K562 (cell line): ENCODE measurements around the gene CYP24A1. TPM values are rescaled to one million over a fixed set of nuclear protein-coding genes. Genes with fewer than 3 reads are reported as not detected.
A peak's percentile ranks its signal among the peaks of the same experiment; 100 is the strongest.

ENCODE experiments used
- ATF1 ChIP-seq, 2 experiments: fragments of 450-650 bp in 1 of 2; IDR thresholded peaks; 2 replicates each; pipeline ENCODE4 v1.6.1; 2016; ENCODE audit warnings: missing compliant biosample characterization in 1 of 2, missing genetic modification characterization in 1 of 2
- CAMTA2 ChIP-seq: fragments of 250-450 bp; sonication (Bioruptor Pico); conservative IDR thresholded peaks from 2 replicates; pipeline ENCODE4 v1.5.1; 2022
- DIDO1 ChIP-seq: fragments of 450-650 bp; IDR thresholded peaks from 2 replicates; pipeline ENCODE4 v1.6.1; 2016; ENCODE audit warnings: low read depth, missing biosample characterization, missing genetic modification characterization
- E4F1 ChIP-seq: fragments of 250-450 bp; sonication (Bioruptor Pico); IDR thresholded peaks from 2 replicates; pipeline ENCODE4 v1.5.0; 2021; ENCODE audit warnings: mild to moderate bottlenecking, borderline replicate concordance
- ELF4 ChIP-seq: fragments of 450-650 bp; formaldehyde crosslinking; IDR thresholded peaks from 2 replicates; pipeline ENCODE4 v1.4.0; 2022; ENCODE audit warnings: missing genetic modification characterization
- GABPA ChIP-seq: fragments of 200-800 bp; sonication (Bioruptor generic); conservative IDR thresholded peaks from 2 replicates; pipeline ENCODE4 v1.6.1; 2016; ENCODE audit warnings: low read depth, missing genetic modification characterization, missing compliant biosample characterization
- L3MBTL2 ChIP-seq: fragments of 450-650 bp; IDR thresholded peaks from 2 replicates; pipeline ENCODE4 v1.6.1; 2016; ENCODE audit warnings: mild to moderate bottlenecking, moderate library complexity
- MGA ChIP-seq: fragments of 450-650 bp; IDR thresholded peaks from 2 replicates; pipeline ENCODE4 v1.6.1; 2016; ENCODE audit warnings: mild to moderate bottlenecking, moderate library complexity
- NRF1 ChIP-seq, 2 experiments: fragments of 450-650 bp; IDR thresholded peaks in 1 of 2; conservative IDR thresholded peaks in 1 of 2; 2 replicates each; pipeline ENCODE4 v1.6.1; 2014; ENCODE audit warnings: mild to moderate bottlenecking in 2 of 2
- POLR3A ChIP-seq: IDR thresholded peaks from 2 replicates; pipeline ENCODE4 v1.6.1; 2011; ENCODE audit warnings: borderline replicate concordance, mild to moderate bottlenecking, moderate library complexity; ENCODE audit not compliant: insufficient read length, insufficient read depth; ENCODE audit errors: extremely low read depth
- TAF7 ChIP-seq: fragments of 450-650 bp; IDR thresholded peaks from 2 replicates; pipeline ENCODE4 v1.6.1; 2016; ENCODE audit warnings: missing genetic modification characterization, missing compliant biosample characterization
- TAL1 ChIP-seq: fragments of 450-650 bp; IDR thresholded peaks from 2 replicates; pipeline ENCODE4 v1.6.1; 2016; ENCODE audit warnings: mild to moderate bottlenecking
- ZNF212 ChIP-seq: fragments of 450-650 bp; formaldehyde crosslinking; IDR thresholded peaks from 2 replicates; pipeline ENCODE4 v1.4.0; 2020; ENCODE audit warnings: mild to moderate bottlenecking
- polyA plus RNA-seq, 8 experiments: library from polyadenylated mRNA; depleted of rRNA in 4 of 8; stranded (reverse) in 5 of 8; unstranded in 3 of 8; fragments of >200 nt; fragmentation: Nextera tagmentation in 2 of 8; fragmentation: Illumina TruSeq in 1 of 8; extraction: Ambion mirVana in 2 of 8; extraction: Trizol in 1 of 8; gene quantifications; 2 replicates each; pipeline versions ENCODE4 v1.2.1 to v1.2.3, GENCODE V29; 2011 to 2014; ENCODE audit warnings: inconsistent platforms in 1 of 8, missing spikeins in 1 of 8
- total RNA-seq, 7 experiments: library from RNA; depleted of rRNA in 6 of 7; stranded (reverse); fragments of >200 nt in 6 of 7; fragmentation: Illumina TruSeq in 2 of 7; extraction: Trizol in 2 of 7; gene quantifications; 2 replicates each; pipeline versions ENCODE4 v1.2.1 to v1.2.3, GENCODE V29; 2011 to 2021; ENCODE audit warnings: low replicate concordance in 1 of 7

Gene CYP24A1
- total and polyA plus RNA-seq, 9 of the 15 experiments (the other 6 are each of a cell fraction or from before 2014, with no cell fraction given), result 0.04 TPM; not detected in 8

- 0 out of 2 replicates have a peak, but pooled peaks have one; percentile 10 for TF ChIP-seq ELF4 (CRISPR knock-in tag)
- no peak for TF ChIP-seq POLR3A
- TF ChIP-seq MGA, result no peak
- TF ChIP-seq GABPA (tag), result no peak; the same call in 1 of the 2 replicates
- no peak for TF ChIP-seq TAL1
- TF ChIP-seq NRF1 (conservative IDR thresholded peaks at IDR 0.05 in 1 of 2, IDR thresholded peaks at IDR 0.05 in 1 of 2), result peak in 1 of 2 experiments; percentile 22; a peak in 1 of 4 replicates
- TF ChIP-seq DIDO1 (tag), result peak; percentile 83
- no peak for TF ChIP-seq E4F1 (CRISPR knock-in tag)
- no peak for TF ChIP-seq ZNF212 (CRISPR knock-in tag)
- no peak for TF ChIP-seq CAMTA2 (CRISPR knock-in tag)
- TF ChIP-seq ATF1 (CRISPR knock-in tag; IDR thresholded peaks at IDR 0.05), result no peak
- TF ChIP-seq ATF1 (tag; IDR thresholded peaks at IDR 0.05), result peak; percentile 65
- peak; percentile 63; the same call in 1 of the 2 replicates for TF ChIP-seq TAF7
- peak; percentile 34; the same call in 1 of the 2 replicates for TF ChIP-seq L3MBTL2
These were observed 34.2 kb upstream of the CYP24A1 start, which contains the start of gene PFDN4 (continued) for GRCh38 chr20:54207743-54208547.
